RCC 7860 (cell line): ENCODE data around the gene BCAS3.
A peak's percentile ranks its signal among the peaks of the same experiment; 100 is the strongest.
"Not testable (repeated sequence)": the region's sequence is repeated elsewhere in the genome, so short reads cannot be mapped to it uniquely, and the experiment has no call there.

Experiments
- DNase-seq: peaks from one replicate; pipeline ENCODE4 v3.0.0-alpha.2; 2015; ENCODE audit warnings: low spot score
- FAIRE-seq: peaks from 2 replicates; lab custom pipeline; 2012; peaks lifted over from hg19 to GRCh38; lab: Jason Lieb, UNC

The BCAS3 gene

DNA sequence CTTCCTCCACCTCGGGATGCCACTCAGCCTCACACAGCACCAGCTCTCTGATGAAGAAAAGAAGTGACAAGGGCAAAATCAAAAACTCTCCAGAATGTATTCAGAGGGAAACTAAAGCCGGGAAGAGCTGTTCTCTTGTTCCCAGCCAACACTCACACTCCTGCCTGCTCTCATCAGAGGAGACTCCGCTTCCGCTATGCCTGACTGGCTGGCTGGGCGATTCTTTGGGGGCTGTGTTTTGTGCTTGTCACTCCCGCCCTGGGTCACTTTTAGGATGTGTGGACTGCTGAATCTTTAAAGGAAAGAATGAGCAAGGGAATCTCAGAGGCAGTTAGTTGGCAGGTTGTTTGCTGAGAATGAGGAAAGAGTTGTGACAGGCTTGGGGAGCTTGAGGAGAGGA is 667.4 kb downstream of the BCAS3 start:
- no peak for FAIRE-seq
- DNase-seq = no peak

DNA sequence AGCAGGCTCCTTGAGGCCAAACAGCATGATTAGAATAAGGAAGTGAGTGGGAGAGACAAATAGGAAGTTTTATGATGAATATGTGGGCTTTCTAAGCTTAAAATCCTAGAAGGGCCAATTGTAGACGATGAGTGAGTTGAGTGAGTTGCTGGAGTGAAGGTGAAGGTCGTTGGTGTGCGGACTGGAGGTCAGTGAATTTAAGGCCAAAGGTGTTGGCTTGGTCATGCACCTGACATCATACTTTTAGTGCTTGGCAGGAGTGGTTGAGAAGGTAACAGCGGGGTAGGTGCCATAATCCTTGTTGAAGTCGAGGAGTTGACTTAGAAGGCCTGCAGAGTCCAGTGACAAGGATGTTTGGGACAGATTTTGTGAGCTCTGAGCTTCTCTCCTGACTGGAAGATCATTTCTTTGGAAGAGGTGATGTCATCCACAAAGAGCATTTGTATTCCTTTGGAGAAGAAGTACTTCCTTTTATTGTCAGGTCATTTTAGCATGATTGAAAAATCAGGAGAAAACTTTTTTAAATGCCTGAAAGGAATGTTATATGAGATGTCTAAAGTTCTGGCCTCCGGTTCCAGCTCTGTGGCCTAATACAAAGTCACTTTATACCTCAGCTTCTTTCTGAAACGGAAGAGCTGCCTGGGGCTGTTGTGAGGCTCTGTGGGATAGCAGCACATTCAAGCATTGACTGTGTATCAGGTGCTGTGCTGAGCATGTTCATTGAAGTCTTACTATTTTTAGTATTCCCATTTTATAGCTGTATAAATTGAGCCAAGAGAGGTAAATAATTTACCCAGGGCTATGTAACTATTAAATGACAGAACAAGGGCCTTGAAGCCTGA is 668.4 kb downstream of the BCAS3 start:
- no peak for DNase-seq

DNA sequence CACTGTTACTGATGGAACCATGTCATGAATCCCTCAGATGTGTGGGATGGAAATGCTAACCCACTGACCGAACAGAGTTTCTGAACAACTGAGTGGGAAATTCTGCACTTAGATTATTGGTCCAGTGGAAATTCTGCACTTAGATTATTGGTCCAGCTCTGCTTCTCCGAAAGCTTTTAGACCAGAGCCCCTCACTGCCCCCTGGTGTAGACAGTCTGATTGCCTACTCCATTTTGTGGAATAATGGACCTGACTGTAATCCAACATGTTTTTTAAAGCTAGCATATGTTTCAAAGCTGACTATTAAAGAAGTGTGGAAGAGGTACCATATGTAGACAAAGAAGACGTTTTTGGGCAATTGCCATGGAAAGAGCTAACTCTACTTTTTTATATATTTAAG is 671.7 kb downstream of the BCAS3 start:
- FAIRE-seq (no peak), DNase-seq (no peak)

More for the DNA sequence above, 668.4 kb downstream of the BCAS3 start:
- FAIRE-seq = no peak

DNA sequence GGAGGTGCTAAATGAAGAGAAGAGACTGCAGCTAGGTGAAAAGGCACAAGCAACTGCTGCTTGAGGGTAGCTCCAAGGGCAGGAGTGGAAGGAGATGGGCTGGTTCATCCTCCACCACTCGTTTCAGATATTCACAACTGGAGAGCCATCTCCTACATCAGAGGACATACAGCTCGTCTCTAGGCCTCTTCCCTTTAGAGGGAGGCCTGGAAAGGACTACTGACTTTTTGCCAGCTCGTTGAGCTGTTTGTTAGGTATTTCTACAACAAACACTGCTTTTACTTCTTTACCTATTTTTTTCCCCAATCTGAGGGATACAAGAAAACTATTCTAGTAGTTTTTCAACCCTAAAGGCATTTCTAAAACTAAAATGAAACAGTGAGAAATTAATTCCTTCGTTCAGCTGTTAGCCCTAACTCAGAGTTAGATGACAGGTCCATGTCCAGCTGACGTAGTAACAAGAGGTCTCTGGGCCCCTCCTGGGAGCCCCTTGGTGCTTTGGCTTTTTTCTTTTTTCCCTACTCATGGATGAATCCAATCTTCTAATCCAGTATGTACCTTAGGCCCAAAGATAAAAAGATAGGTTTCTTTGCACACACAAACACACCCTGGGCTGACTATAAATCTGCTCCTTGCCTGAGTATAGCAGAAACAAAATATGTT is 674.2 kb downstream of the BCAS3 start:
- DNase-seq (no peak), FAIRE-seq (no peak)

DNA sequence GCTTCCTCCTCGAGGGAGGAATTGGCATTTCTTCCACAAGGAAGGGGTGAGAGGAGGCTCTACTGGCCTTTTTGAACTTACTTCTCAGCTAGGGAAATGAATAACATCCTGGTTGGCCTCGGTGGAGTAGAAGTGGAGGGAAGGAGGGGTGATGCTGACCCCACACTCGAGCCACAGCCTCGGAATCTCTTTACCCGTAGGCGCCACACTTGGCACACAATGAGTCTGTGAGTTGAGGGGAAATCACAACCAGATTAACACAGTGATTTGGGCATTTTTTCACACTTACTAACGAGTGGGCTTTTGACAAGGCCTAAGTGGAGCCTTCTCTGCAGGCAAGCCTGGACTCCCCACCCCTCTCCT is 674.7 kb downstream of the BCAS3 start:
- FAIRE-seq = no peak
- DNase-seq = no peak

DNA sequence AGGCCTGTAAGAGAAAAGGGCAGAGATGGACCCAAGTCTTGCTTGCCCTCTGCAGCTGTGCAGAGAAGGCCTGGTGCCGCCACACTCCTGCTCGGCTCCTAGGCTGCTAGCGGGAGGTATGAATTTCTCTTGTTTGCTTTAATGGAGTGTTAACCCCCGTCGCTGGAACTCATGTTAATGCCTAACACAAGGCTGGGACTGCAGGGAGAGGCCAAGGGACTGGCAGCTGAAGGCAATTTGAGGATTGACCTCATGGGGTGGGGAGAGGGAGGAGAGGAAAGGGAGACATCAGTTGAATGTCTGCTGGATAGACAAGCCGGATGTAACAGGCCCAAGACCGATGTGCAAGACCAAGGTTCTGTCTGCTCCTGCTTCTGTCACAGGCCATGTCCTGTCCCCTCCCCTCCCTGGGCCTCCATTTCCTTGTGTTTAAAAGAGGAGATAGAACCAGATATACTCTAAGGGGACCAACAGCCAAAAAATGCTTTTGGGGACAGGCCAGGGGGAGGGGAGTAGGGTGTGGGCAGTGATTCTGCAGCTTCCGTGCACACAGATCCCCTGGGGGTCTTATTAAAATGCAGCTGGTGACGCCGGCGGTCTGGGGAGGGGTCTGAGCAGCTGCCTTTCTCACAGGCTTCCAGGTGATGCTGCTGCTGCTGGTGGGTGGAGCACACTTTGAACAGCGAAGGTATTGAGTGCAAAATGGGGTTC is 675.3 kb downstream of the BCAS3 start:
- DNase-seq (no peak), FAIRE-seq (no peak)

DNA sequence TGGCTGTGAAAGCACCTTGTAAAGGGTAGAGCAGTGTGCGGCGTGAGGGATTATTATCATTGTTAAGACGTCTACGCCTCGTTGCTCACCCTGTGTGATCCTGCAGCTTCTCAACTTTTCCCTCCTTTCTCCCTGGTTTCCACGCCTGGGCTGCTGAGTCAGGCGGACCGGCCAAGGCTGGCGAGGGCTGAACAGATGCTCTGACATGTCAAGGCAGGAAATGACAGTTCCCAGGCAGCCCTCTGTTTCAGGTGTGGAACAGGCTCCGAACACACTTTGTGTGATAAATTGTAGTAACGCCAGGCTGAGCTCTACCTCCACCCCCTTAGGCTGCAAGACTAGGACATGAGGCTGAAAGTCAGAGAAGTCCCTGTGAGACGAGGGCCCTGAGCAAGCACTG is 676.0 kb downstream of the BCAS3 start:
- DNase-seq = no peak

DNA sequence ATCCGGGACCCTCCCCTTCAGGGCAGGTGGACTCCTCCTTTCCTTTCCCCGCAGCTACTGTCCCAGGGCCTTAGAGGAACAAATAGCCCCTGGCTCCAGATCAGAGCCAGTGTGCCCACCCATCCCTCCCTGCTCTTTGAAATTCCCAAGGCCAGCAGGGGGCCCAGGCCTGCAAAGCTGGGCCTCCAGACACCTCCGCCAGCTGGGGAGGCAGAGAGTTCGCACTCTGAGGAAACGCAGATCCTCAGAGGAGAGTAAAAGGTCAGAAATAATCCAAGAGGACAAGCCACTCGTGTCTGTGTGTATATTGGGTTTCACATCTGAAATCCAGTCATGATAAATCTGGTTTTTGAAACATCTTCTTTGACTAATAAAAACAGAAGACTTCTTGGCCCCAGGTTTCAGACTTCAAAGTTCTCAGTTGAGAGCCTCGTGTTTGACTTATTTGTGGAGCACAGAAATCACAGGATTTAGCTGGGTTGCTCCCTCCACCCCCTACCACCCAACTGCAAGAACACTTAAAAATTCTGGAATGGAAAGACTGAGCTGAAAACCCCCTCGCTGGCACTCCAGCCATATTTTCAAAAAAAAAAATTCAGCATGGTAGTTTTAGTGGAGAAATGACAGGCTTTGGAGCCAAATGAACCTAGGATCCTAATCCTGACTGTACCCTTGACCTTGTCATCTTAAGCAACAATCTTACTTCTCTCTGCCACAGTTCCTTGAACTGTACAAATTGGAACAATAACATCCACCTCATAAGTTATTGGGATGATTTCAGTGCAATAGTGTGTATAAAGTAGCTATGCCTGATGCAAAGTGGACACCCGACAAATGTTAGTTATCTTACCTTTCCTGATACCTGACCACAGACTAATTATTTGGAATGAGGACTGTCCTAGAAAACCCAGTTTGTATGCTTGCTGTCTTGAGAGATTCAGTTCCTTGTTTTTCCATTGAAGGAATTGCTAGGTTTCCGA is 677.5 kb downstream of the BCAS3 start:
- FAIRE-seq (no peak), DNase-seq (no peak)

More for the DNA sequence above, 676.0 kb downstream of the BCAS3 start:
- no peak for FAIRE-seq

DNA sequence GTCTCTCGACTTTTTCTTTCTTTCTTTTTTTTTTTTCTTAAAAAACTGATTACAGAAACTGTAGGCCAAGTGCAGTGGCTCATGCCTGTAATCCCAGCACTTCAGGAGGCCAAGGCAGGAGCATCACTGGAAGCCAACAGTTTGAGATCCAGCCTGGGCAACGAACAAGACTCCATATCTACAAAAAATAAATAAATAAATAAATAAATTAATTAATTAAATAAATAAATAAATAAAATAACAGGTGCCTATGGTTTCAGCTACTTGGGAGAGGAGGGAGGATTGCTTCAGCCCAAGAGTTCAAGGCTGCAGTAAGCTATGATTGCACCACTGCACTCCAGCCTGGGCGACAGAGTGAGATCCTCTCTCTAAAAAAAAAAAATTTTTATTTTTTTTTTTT is 679.4 kb downstream of the BCAS3 start:
- not testable (repeated sequence) for DNase-seq, FAIRE-seq

DNA sequence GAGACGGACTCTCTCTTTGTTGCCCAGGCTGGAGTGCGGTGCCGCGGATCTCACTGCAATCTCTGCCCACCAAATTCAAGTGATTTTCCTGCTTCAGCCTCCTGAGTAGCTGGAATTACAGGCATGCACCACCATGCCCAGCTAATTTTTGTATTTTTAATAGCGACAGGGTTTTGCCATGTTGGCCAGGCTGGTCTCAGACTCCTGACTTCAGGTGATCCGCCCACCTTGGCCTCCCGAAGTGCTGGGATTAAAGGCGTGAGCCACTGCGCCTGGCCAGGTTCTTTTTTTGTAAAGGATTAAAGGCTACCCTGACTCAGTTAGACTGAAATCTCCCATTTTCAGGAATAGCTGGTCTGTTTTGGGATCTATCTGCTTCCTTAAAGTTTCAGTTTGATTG is 681.9 kb downstream of the BCAS3 start:
- not testable (repeated sequence) for FAIRE-seq, DNase-seq

DNA sequence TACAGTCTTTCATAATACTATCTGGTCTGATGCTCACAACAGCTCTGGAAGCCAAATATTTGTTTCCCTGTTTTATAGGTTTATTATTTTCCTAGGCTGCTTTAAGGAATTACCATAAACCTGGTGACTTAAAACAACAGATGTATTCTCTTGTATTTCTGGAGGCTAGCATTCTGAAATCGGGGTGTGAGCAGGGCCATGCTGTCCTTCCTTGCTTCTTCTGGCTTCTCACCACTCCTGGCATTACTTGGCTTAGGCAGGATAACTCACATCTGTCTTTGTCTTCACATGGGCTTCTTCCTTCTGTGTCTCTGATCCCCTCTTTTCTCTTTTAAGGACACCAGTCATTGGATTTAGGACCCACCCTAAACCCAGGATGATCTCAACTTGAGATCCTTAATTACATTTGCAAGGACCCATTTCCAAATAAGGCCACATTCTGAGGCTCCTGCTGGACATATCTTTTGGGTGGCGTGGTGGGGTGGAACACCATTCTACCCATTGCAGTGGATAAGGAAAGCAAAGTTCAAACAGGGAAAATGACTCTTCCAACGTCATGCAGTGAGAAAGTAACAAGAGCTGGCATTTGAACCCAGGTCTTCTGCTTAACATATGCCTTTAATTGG is 682.8 kb downstream of the BCAS3 start:
- FAIRE-seq (no peak), DNase-seq (no peak)

DNA sequence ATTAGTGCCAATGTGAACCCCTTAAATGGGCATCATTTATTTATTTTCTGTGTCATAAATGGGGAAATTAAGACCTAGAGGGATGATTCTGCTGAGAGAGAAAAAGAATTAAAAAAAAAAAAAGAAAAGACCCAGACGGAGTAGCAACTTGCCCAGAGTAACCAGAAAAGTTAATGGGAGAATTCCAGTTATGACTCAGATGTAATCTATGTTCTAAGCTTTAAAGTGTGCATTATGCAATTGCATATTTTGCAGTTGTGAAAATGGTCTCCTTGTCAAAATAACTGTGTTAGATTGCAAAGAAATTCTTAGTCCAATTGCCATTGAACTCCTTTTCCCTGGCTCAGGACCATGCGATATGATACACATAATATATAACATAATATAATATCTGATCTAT is 683.4 kb downstream of the BCAS3 start:
- FAIRE-seq (peak; percentile 61), DNase-seq (peak; percentile 40)

DNA sequence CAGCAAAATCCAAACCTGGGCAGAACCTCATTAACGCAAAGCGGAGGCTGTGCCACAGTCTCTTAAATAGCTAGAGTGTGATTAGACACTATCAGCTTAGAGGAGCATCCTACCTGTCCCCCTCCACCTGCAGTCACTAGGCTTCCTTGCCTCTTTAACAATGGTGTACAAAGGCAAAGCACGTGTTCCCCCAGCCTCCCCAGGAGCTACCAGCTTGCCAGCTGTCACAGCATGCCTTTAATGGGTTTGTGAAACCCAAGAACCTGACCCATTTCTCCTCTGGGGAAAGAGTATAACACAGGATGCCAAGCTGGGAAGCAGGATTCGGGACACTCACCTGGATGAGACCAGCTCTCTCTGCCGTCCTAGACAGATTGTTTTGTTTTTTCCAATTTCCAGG is 684.7 kb downstream of the BCAS3 start:
- DNase-seq = no peak

DNA sequence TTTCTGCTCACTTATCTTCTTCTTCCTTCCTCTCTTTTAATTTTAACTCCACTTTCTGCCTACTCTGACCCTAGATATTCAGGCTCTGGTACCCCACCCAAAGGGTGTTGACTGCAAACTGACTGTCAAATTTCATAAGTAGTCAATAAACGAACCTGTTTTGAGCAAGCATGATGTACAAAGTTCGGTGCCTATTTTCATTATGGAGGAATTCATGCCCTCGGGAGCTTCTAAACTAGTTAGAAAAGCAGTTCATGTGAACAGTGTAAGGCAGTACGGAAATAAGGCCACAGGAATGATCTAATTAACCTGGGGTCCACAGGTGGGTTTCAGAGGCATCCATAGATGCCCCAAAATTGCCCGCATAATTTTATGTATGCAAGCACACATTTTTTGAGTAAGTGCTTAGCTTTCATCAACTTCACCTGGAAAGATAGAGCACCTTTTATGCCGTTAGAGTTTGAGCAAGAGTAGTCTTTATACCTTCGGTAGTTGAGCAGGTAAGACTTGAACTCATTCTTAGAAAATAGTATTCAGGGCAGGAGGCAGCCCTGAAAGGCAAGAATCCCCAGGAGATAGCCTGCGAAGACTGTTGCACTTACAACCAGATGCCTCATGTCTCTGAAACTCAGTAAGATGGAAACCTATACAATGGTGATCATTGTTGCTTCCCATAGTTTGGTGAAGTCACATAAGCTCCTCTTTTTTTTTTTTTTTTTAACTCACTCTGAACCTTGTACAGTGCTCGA is 685.4 kb downstream of the BCAS3 start:
- no peak for DNase-seq
- FAIRE-seq = no peak

More for the DNA sequence above, 684.7 kb downstream of the BCAS3 start:
- FAIRE-seq = no peak

DNA sequence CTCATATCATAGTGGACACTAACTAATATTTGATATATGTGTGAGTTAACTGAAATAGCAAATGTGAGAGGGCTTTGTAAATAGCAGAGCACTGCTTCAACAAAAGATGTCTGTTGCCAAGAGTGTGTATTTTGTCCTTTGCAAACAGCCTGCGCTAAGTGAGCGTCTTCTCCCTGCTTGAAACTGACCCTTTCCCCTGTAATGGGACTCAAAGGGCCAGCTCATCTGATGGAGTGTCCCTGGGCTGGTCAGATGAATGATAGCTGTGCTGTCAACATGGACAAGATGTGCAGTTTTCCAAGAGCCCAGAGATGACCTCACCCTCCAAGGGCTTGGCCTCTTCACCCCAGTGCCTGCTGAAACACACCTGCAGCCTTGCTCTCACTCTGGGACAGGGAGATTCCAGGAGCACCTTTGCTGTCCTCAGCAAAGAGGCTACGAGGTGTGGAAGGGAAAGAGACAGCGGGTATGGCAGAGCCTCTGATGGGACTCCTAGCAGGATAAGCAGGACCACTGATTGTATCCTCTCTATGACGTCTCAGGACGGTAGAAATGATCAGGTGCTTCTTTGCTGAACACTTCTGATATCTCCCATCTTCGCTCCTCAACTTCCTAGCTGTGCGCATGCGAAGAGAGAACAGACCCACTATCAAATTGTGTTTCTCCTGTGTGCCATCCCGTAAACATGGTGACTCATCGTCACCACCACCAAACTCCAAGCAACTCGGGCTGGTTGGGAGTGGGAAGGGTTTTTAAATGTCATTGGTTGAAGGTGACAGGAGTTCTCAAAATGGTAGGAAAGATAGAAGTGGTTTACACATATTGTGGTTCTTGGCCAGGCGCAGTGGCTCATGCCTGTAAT is 686.2 kb downstream of the BCAS3 start:
- DNase-seq = no peak
- no peak for FAIRE-seq

DNA sequence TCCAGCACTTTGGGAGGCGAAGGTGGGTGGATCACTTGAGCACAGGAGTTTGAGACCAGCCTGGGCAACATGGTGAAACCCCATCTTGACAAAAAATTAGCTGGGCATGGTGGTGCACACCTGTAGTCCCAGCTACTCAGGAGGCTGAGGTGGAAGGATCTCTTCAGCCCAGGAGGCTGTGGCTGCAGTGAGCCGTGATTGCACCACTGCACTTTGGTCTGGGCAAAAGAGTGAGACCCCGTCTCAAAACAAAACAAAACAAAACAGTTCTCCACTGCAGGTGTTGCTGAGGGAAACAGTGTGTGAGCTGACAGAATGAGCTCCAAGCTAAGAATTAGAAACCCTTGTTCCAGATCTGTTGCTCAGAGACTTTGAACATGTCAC is 686.8 kb downstream of the BCAS3 start:
- DNase-seq (no peak), FAIRE-seq (no peak)

DNA sequence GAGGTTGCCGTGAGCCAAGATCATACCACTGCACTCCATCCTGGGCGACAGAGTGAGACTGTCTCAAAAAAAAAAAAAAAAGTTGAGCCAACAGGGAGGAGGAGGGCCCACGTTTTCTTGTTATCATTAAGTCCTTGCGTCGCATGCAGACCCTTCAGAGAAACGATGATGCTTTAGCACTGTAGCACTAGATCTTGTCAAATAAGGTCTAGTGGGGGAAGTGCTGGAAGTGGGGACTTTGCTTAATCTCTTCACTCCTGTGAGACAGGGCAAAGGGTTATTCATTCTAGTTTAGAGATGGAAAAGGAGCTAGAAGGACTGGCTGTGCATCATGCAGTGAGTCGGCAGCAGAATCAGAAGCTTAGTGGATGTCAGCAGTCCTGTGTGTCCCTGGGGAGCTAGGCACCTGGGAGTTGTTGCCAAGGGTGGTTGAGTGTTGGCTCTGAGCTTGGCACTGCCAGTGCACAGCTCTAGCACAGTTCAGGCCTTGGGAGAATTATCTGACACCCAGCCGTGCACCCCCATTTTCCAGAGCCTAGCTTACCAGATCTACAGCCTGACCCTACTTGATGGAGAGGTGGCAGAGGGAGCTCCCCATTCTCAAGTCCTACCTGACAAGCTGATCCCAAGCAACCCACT is 688.5 kb downstream of the BCAS3 start:
- DNase-seq = no peak
- no peak for FAIRE-seq
